HG03175 (cell line): ENCODE results near the gene LCA5L.

Experiments used
- ATAC-seq: cut with Tn5 transposase; IDR thresholded peaks from one replicate; pipeline ENCODE4 v1.9.1; 2021; ENCODE audit warnings: mild to moderate bottlenecking, moderate library complexity; ENCODE audit not compliant: unreplicated experiment

LCA5L gene

DNA sequence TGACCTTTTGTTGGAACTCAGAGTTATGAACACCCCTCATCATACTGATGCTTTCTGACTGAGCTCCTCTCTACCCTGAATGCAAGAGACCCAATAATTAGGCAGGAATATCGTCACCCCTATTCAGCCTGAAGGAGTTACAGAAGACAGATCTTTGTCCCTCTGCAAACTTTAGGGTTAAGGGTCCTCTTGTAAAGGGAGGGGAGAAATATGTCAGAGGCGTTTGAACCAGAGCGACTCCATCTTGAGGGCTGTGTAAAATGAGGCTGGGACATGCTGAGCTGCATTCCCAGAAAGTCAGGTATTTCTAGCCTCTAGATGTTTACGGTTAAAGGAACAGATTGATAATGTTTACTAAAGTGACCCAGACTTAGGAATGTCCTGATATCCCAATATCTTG is 86.2 kb downstream of the LCA5L start:
- ATAC-seq = no peak
